GM18951 (cell line): ENCODE results near the gene EID2B.
A peak's percentile ranks its signal among the peaks of the same experiment; 100 is the strongest.

Experiments
- POLR2A ChIP-seq: IDR thresholded peaks from 4 replicates; pipeline ENCODE4 v1.6.1; 2011; ENCODE audit warnings: mild to moderate bottlenecking; ENCODE audit not compliant: insufficient read length, insufficient read depth; ENCODE audit errors: extremely low read depth
- in situ Hi-C: fragments of 300-500 bp; cut with MboI; formaldehyde crosslinking; loops from one replicate; pipeline ENCODE4 v1.12.0; 2022; ENCODE audit warnings: low sequenced_read_pairs, mixed read lengths, inconsistent platforms; ENCODE audit not compliant: unreplicated experiment

EID2B gene

DNA sequence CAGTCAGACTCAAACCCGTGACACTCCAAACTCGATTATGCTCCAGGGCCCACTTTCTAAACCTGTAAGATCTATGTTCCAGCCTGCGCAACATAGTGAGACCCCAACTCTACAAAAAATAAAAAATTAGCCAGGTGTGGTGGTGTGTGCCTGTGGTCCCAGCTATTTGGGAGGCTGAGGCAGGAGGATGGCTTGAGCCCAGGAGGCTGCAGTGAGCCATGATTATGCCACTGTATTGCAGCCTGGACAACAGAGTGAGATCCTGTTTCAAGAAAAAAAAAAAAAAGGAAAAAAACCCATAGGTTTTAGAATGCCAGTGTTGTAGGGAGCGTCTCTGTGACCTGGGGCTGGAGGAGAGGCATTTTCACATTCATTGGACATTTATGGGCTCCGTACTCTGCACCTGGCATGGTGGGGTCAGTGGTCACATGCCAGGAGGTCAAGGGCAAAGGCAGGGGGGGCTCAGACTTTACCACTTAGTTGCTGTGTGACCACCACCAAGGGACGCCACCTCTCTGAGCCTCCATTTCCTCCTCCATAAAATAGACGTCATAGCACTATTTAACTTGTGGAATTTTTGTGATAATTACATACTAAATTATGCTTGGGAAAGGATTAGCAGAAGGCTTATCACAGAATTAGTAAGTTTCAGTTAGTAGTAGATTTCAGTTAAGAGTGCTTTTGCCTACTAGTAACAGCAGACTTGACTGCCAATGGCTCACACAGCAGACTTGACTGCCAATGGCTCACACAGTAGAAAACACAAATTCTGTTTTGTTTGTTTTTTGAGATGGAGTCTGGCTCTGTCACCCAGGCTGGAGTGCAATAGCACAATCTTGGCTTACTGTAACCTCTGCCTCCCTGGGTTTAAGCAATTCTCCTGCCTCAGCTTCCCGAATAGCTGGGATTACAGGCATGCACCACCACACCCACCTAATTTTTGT, 11.8 kb downstream of the EID2B start:
- no peak for TF ChIP-seq POLR2A

DNA sequence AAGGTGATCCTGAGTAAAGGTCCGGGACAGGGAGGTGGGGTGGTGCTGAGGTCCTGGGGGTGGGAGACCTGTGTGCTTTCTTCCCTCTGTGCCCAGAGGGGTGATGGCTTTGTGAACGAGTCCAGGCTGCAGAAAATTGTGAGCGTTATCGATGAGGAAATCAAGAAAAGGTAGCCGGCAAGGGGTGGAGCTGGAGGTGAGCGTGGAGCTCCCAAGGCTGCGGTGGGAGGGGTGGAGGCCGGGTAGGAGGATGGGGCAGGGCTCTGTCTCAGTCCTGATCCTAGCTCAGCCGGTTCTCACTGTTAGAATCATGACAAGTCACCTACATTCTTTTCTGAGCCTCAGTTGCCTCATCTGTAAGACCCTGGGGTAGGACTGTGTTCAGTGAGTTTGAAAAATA, 13.7 kb downstream of the EID2B start:
- TF ChIP-seq POLR2A, result no peak
- in situ Hi-C loops, result no loop called here

More for the DNA sequence above, 11.8 kb downstream of the EID2B start:
- in situ Hi-C loops, result no loop called here

- in situ Hi-C loops, result no loop called here
- TF ChIP-seq POLR2A, result no peak
These were observed 14.2 kb downstream of the EID2B start for GRCh38 chr19:39518458-39518857.

DNA sequence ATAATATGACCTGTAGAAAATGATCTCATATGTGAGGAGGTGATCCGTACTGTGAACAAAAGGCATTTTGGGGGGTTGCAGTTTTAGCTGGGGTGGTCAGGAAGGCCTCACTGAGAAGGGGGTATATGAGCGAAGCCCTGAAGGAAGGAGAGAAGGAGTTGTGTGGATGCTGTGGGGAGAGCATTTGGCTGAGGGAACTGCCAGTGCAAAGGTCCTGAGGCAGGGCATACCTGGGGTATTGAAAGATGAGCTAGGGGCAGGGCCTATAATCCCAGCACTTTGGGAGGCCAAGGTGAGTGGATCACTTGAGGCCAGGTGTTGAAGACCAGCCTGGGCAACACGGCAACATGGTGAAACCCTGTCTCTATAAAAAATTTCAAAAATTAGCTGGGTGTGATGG, 15.2 kb downstream of the EID2B start:
- TF ChIP-seq POLR2A, result no peak
- in situ Hi-C loops, result no loop called here

DNA sequence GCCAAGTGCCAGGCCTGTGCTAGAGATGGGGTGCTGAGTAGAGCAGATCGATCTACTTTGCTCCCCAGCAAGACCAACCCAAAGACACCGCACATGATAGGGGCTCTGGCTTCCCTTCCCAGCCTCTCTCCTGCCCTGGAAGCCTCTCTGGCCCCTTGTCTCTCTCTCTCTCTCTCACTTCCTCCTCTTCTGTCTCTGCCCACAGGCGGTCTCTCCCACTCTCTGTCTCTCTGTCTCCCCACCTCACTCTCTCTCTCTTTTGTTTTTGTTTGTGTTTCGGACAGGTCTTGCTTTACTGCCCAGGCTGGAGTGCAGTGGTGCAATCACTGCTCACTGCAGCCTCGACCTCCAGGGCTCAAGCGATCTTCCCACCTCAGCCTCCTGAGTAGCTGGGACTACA, 16.4 kb downstream of the EID2B start:
- no peak for TF ChIP-seq POLR2A
- in situ Hi-C loops, result no loop called here

DNA sequence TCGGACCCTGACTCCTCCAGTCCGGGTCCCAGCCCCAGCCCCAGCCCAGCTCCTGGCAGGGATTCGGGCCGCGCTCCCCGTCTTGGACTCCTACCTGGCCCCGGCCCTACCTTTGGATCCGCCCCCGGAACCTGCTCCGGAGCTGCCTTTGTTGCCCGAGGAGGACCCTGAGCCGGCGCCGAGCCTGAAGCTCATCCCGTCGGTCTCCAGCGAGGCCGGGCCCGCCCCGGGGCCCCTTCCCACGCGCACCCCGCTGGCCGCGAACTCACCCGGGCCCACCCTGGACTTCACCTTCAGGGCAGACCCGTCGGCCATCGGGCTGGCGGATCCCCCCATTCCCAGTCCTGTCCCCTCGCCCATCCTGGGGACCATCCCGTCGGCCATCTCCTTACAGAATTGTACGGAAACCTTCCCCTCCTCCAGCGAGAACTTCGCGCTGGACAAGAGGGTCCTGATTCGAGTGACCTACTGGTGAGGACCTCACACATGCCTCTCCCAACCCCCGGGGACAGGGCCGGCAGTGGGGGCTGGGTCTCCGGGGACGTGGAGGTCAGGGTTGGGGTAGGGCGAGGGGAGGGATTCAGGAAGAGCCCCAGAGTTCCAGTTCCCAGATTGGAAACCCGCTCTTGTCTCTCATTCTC, 17.0 kb downstream of the EID2B start:
- TF ChIP-seq POLR2A, result no peak
- in situ Hi-C loops, result no loop called here

DNA sequence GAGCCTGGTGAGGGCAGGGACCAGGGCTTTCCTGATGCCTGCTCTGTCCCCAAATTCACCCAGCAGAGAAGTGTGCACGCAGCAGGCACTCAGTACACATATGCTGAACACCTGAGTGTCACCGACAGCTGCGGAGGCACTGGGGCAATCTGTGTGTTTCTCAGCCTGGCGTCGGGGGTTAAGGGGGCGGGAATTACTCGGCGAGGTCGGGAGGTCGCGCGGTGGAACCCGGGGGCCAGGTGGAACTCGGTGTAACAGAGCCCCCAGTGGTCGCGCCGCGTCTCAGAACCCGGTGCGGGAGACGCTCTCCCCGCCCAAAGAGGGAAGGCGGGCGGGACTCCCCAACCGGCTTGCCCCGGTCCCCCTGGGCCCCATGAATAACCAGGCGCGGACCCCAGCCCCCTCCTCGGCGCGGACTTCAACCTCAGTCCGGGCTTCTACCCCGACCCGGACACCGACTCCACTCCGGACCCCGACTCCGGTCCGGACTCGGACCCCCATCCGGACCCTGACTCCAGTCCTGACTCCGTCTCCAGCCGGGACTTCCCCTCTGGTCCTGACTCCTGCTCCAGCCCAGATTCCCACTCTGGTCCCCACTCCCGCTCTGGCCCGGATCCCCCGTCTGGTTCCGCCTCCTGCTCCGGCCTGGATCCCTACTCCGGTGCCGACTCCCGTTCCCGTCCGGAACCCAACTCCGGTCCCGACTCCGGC, 17.7 kb downstream of the EID2B start, which contains the start of gene SELENOV:
Gene SELENOV (plus strand): TSS at position 300 of the 711 bp plus-strand sequence. CDS start 74 bp downstream, at position 374.
- TF ChIP-seq POLR2A, result no peak
- in situ Hi-C loops, result no loop called here

DNA sequence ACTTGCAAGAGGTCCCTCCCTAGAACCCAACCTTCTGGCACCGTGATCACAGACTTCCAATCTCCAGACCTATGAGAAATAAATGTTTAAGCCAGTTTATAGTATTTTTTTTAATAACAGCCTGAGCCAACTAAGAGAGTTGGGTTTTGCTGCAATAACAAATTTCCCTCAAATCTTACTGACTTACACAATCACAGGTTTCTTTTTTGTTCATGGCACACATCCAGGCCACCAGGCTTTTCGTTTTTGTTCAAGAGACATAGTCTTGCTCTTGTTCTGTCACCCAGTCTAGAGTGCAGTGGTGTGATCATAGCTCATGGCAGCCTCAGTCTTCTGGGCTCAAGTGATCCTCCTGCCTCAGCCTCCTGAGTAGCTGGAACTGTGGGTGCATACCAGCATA, 19.7 kb downstream of the EID2B start:
- no peak for TF ChIP-seq POLR2A
- in situ Hi-C loops, result no loop called here

- no peak for TF ChIP-seq POLR2A
- in situ Hi-C loops, result no loop called here
These were observed 23.4 kb downstream of the EID2B start for GRCh38 chr19:39509233-39509632.

DNA sequence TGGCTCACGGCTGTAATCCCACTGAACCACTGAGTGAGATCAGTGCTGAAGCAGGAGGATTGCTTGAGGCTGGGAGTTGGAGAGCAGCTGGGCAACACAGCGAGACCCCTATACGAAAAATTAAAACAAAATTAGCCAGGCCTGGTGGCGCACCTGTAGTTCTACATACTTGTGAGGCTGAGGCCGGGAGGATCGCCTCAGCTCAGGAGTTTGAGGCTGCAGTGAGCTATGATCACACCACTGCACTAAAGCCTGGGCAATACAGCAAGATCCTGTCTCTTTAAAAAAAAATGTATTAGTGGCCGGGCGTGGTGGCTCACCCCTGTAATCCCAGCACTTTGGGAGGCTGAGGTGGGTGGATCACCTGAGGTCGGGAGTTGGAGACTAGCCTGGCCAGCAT, 24.0 kb downstream of the EID2B start:
- TF ChIP-seq POLR2A, result no peak
- in situ Hi-C loops, result no loop called here

DNA sequence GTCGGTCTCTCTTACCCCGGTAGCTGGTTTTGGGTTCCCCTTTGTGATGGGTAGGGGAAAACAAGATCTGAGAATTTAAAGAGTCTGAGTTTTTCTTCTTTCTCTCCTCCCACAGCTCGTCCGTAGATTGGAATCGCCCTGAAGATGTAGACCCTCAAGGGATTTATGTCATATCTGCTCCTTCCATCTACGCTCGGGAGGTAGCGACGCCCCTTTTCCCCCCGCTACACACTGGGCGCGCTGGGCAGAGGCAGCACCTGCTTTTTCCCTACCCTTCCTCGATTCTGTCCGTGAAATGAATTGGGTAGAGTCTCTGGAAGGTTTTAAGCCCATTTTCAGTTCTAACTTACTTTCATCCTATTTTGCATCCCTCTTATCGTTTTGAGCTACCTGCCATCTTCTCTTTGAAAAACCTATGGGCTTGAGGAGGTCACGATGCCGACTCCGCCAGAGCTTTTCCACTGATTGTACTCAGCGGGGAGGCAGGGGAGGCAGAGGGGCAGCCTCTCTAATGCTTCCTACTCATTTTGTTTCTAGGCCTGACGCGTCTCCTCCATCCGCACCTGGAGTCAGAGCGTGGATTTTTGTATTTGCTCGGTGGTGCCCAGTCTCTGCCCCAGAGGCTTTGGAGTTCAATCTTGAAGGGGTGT, 24.8 kb downstream of the EID2B start:
- no peak for TF ChIP-seq POLR2A

GRCh38 chr19:39506944-39507714, 25.5 kb downstream of the EID2B start:
- peak; percentile 54 for TF ChIP-seq POLR2A
- in situ Hi-C loops, result no loop called here

More for the DNA sequence above, 24.8 kb downstream of the EID2B start:
- in situ Hi-C loops, result no loop called here
